Fibroblast of the aortic adventitia (primary cell): ENCODE data around the gene COX8C. TPM values are rescaled to one million over a fixed set of nuclear protein-coding genes. Genes with fewer than 3 reads are reported as not detected.

ENCODE experiments used
- DNase-seq: peaks from one replicate; pipeline ENCODE4 v3.0.0-alpha.2; 2010; ENCODE audit warnings: low read depth
- H3K4me3 ChIP-seq: 2 replicates; pipeline ENCODE4 v1.5.1; 2011; ENCODE audit warnings: low read depth, mild to moderate bottlenecking, control low read depth, low read length, moderate library complexity
- CTCF ChIP-seq: IDR thresholded peaks from 2 replicates; pipeline ENCODE4 v1.5.1; 2011; ENCODE audit warnings: mild to moderate bottlenecking, low read length, control low read depth, inconsistent platforms; ENCODE audit not compliant: insufficient read depth
- total RNA-seq: library from RNA; depleted of rRNA; stranded (reverse); fragments of >200 nt; gene quantifications from 2 replicates; pipeline ENCODE4 v1.2.3, GENCODE V29; 2012; ENCODE audit warnings: low replicate concordance

COX8C gene
- total RNA-seq, 1 donor, result not detected

GRCh38 chr14:93304771-93305170, 42.2 kb upstream of the COX8C start:
- no peak for TF ChIP-seq CTCF
- no peak for DNase-seq
- H3K4me3 ChIP-seq, result no peak overlapping the region

GRCh38 chr14:93305725-93306418, 41.1 kb upstream of the COX8C start:
- DNase-seq, result no peak
- no peak overlapping the region for H3K4me3 ChIP-seq
- no peak for TF ChIP-seq CTCF

GRCh38 chr14:93306812-93307211, 40.2 kb upstream of the COX8C start:
- TF ChIP-seq CTCF, result no peak
- DNase-seq, result no peak
- no peak overlapping the region for H3K4me3 ChIP-seq

GRCh38 chr14:93308686-93309345, 38.2 kb upstream of the COX8C start:
- no peak overlapping the region for H3K4me3 ChIP-seq
- no peak for TF ChIP-seq CTCF
- DNase-seq, result no peak

GRCh38 chr14:93309427-93309966, 37.5 kb upstream of the COX8C start:
- no peak overlapping the region for H3K4me3 ChIP-seq
- TF ChIP-seq CTCF, result no peak
- DNase-seq, result no peak

GRCh38 chr14:93311082-93311481, 35.9 kb upstream of the COX8C start:
- no peak for TF ChIP-seq CTCF
- no peak for DNase-seq
- H3K4me3 ChIP-seq, result no peak overlapping the region

- H3K4me3 ChIP-seq, result no peak overlapping the region
- no peak for DNase-seq
- TF ChIP-seq CTCF, result no peak
Observed at GRCh38 chr14:93315575-93315974, 31.4 kb upstream of the COX8C start.
